A673 (cell line): ENCODE results near the gene CREM.

Source experiments
- CTCF ChIP-seq: fragments of 300-800, 200-600 bp; sonication (generic); conservative IDR thresholded peaks from 2 replicates; pipeline ENCODE4 v1.5.1; 2017; ENCODE audit warnings: low read depth, mild to moderate bottlenecking, antibody characterized with exemption, low read length, moderate library complexity, mixed read lengths
- EZH2 ChIP-seq: fragments of 200-600 bp; sonication (generic); IDR thresholded peaks from 2 replicates; pipeline ENCODE4 v1.6.1; 2017; ENCODE audit warnings: borderline replicate concordance, low read depth, mild to moderate bottlenecking, mixed read lengths, antibody characterized with exemption, low read length; ENCODE audit not compliant: poor library complexity, severe bottlenecking

DNA sequence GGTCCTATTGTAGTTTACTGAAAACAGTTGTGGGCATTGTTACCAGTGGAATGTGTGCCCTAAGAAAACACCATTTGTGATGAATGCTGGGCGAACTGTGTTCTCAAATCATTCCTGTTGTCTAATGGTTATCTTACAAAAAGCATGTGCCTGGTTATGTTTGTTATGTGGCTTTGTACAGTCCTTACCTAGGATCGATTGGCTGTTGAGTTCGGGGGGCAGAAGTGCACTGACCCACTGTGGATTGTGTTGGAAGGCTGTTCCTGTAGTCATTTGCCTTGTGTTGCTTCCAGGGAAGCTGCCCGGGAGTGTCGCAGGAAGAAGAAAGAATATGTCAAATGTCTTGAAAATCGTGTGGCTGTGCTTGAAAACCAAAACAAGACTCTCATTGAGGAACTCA lies 84.3 kb downstream of the CREM start:
- no peak for TF ChIP-seq CTCF
- TF ChIP-seq EZH2 = no peak
